ENCODE measurements around the gene MEGF11.
"Not testable (repeated sequence)": the region's sequence is repeated elsewhere in the genome, so short reads cannot be mapped to it uniquely, and the experiment has no call there.

The MEGF11 gene

DNA sequence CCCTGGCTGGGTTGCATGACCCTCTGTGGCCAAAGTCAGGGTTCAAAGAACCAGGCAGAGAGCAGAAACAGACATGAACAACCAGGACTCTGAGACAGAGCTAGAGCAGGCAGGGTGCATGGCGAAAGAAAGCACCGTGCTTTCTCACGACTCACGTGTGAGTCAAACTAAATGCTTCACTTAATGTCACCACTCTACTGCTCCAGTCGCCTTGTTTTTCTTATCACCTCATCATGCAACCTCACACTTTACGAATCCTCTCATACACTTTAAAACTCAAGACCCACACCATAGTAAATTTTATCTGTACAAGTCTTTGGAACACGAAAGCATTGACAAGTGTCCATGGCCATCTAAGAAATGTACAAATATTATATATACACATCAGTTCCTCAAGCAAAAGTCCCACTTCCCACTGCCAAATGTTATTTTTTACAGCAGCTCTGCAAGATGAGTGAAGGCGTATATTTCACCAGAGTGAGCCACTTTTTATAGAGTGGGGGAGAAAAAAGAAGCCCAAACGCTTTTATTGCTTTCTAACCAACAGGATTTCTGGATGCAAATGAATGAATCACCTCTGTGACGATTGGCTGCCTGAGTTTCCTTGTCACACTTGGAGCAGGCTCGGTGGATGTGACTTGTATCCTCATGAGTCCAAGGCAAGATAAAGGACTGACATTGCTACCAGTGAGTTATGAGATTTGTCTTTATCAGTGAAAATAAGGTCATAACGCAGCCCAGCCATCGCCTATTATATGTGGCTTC, 16.0 kb upstream of the MEGF11 start:
- TF ChIP-seq, protein P1, sequence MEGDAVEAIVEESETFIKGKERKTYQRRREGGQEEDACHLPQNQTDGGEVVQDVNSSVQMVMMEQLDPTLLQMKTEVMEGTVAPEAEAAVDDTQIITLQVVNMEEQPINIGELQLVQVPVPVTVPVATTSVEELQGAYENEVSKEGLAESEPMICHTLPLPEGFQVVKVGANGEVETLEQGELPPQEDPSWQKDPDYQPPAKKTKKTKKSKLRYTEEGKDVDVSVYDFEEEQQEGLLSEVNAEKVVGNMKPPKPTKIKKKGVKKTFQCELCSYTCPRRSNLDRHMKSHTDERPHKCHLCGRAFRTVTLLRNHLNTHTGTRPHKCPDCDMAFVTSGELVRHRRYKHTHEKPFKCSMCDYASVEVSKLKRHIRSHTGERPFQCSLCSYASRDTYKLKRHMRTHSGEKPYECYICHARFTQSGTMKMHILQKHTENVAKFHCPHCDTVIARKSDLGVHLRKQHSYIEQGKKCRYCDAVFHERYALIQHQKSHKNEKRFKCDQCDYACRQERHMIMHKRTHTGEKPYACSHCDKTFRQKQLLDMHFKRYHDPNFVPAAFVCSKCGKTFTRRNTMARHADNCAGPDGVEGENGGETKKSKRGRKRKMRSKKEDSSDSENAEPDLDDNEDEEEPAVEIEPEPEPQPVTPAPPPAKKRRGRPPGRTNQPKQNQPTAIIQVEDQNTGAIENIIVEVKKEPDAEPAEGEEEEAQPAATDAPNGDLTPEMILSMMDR (IDR thresholded peaks at IDR 0.05; ENCODE audit: low read length) = no peak
- TF ChIP-seq EZH2 (IDR thresholded peaks at IDR 0.05; ENCODE audit: borderline replicate concordance, low read length) = no peak
- no peaks in the 10 kb centered on the region; the same call in 1 of the 2 replicates for H3K27me3 ChIP-seq (ENCODE audit: insufficient read depth, low read length)
- no peaks in the 10 kb centered on the region for H4K20me1 ChIP-seq (ENCODE audit: insufficient read depth, low read length)
- no peaks in the 10 kb centered on the region for H3K36me3 ChIP-seq (ENCODE audit: insufficient read depth, low read length)
- H3K4me2 ChIP-seq (ENCODE audit: low read length) = no peak overlapping the region
- no peak overlapping the region for H3K9ac ChIP-seq (ENCODE audit: low read length)
- no peak overlapping the region for H3K4me3 ChIP-seq (ENCODE audit: low read depth, low read length, poor library complexity, severe bottlenecking)
- no peaks in the 10 kb centered on the region for H3K79me2 ChIP-seq (ENCODE audit: insufficient read depth, low read length)
- H3F3A ChIP-seq (ENCODE audit: insufficient read depth, low read length) = no peaks in the 10 kb centered on the region
- no peaks in the 10 kb centered on the region for H3K9me2 ChIP-seq (ENCODE audit: low read depth, low read length)
- peaks cover 8% of the 10 kb centered on the region for H3K4me1 ChIP-seq (ENCODE audit: insufficient read depth, low read length, severe bottlenecking)
- H3K27ac ChIP-seq (ENCODE audit: low read depth, low read length, poor library complexity, severe bottlenecking) = no peak overlapping the region
- H3K9me3 ChIP-seq (ENCODE audit: low read length) = 0 out of 2 replicates have a peak, but pooled peaks cover 4% of the 10 kb centered on the region
- no peak overlapping the region for H2AFZ ChIP-seq (ENCODE audit: low read length)

GRCh38 chr15:66264859-66265513, 11.4 kb upstream of the MEGF11 start:
- Histone ChIP-seq H3K27me3 (ENCODE audit: insufficient read depth, low read length) (peaks cover 4% of the 10 kb centered on the region; the same call in 1 of the 2 replicates), H3K27ac (ENCODE audit: low read depth, low read length, poor library complexity, severe bottlenecking) (no peak overlapping the region), H3K9ac (ENCODE audit: low read length) (no peak overlapping the region), H3K4me2 (ENCODE audit: low read length) (no peak overlapping the region), H3K36me3 (ENCODE audit: insufficient read depth, low read length) (no peaks in the 10 kb centered on the region; the same call in 1 of the 2 replicates), H3F3A (ENCODE audit: insufficient read depth, low read length) (no peaks in the 10 kb centered on the region), H3K9me2 (ENCODE audit: low read depth, low read length) (no peaks in the 10 kb centered on the region), H3K9me3 (ENCODE audit: low read length) (peaks cover 10% of the 10 kb centered on the region; the same call in 1 of the 2 replicates), H3K4me1 (ENCODE audit: insufficient read depth, low read length, severe bottlenecking) (no peaks in the 10 kb centered on the region), H3K79me2 (ENCODE audit: insufficient read depth, low read length) (no peaks in the 10 kb centered on the region), H2AFZ (ENCODE audit: low read length) (no peak overlapping the region), H3K4me3 (ENCODE audit: low read depth, low read length, poor library complexity, severe bottlenecking) (no peak overlapping the region), H4K20me1 (ENCODE audit: insufficient read depth, low read length) (no peaks in the 10 kb centered on the region)
- TF ChIP-seq, protein P1 (IDR thresholded peaks at IDR 0.05; ENCODE audit: low read length) = no peak
- no peak for TF ChIP-seq EZH2 (IDR thresholded peaks at IDR 0.05; ENCODE audit: borderline replicate concordance, low read length)

DNA sequence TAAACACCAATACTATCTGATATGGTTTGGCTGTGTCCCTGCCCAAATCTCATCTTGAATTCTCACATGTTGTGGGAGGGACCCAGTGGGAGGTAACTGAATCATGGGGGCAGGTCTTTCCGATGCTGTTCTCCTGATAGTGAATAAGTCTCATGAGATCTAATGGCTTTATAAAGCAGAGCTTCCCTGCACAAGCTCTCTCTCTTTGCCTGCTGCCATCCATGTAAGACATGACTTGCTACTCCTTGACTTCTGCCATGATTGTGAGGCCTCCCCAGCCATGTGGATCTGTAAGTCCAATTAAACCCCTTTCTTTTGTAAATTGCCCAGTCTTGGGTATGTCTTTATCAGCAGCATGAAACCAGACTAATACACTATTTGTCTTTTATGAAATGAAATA, 9.3 kb upstream of the MEGF11 start:
- not testable (repeated sequence) for H3K9me2 ChIP-seq (ENCODE audit: low read depth, low read length); H3K27ac ChIP-seq (ENCODE audit: low read depth, low read length, poor library complexity, severe bottlenecking); H3K4me2 ChIP-seq (ENCODE audit: low read length); H2AFZ ChIP-seq (ENCODE audit: low read length); H4K20me1 ChIP-seq (ENCODE audit: insufficient read depth, low read length); H3K4me1 ChIP-seq (ENCODE audit: insufficient read depth, low read length, severe bottlenecking); H3K4me3 ChIP-seq (ENCODE audit: low read depth, low read length, poor library complexity, severe bottlenecking); H3F3A ChIP-seq (ENCODE audit: insufficient read depth, low read length); H3K79me2 ChIP-seq (ENCODE audit: insufficient read depth, low read length); H3K36me3 ChIP-seq (ENCODE audit: insufficient read depth, low read length); H3K9ac ChIP-seq (ENCODE audit: low read length); H3K27me3 ChIP-seq (ENCODE audit: insufficient read depth, low read length)
- peaks cover 10% of the 10 kb centered on the region; the same call in 1 of the 2 replicates for H3K9me3 ChIP-seq (ENCODE audit: low read length)
